Cerebellar cortex (tissue), 1 donor: ENCODE measurements around the gene ERMN.
A peak's percentile ranks its signal among the peaks of the same experiment; 100 is the strongest.

ENCODE experiments used
- DNase-seq: peaks from one replicate; pipeline ENCODE4 v3.0.0-alpha.2; 2015; ENCODE audit warnings: low spot score

ERMN gene

DNA sequence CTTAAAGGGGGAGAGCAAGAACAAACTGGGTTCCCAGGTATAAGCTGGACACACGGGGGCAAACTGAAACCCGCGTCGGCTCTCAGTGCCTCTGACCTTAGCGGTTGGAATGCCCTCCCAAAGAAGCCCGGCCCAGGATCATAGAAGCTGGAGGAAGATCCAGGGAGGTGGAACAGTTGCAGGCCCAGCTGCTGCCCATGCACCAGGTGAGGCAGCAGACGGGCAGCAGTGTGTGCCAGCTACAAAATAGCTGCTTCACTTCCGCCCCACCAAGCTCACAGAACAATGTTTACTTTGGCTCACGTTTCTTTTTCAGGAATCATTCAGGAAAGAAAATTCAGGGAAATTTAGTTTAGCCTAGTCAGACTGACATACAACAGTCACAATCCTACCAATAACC is 3.9 kb upstream of the ERMN start:
- peak; percentile 14 for DNase-seq

- peak; percentile 48 for DNase-seq
Observed at GRCh38 chr2:157327621-157328500, 2.2 kb upstream of the ERMN start.

- DNase-seq = no peak
Observed at GRCh38 chr2:157327200-157327599, 1.6 kb upstream of the ERMN start.

- DNase-seq = no peak
Observed at GRCh38 chr2:157326698-157327097, 1.1 kb upstream of the ERMN start.

GRCh38 chr2:157324331-157324843 is 1.2 kb downstream of the ERMN start:
- no peak for DNase-seq

DNA sequence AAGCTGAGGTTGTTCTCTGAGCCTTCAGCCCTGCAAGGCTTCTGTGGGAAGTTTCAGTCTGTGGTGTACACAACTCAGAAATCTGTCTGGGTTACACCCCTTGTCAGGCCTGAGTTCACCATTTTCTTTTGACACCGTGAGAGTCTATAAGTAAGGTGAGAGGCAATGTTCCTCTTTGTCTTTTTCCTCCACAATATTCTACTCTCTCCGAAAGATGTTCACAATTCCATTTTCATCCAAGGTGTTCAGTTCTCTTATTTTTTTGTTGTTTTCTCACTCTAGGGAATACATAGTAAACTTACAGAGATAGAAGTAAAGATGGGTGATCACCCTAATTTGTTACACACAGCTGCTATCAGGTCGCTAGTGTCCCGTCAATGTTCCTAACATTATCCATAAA is 3.2 kb downstream of the ERMN start:
- no peak for DNase-seq

DNA sequence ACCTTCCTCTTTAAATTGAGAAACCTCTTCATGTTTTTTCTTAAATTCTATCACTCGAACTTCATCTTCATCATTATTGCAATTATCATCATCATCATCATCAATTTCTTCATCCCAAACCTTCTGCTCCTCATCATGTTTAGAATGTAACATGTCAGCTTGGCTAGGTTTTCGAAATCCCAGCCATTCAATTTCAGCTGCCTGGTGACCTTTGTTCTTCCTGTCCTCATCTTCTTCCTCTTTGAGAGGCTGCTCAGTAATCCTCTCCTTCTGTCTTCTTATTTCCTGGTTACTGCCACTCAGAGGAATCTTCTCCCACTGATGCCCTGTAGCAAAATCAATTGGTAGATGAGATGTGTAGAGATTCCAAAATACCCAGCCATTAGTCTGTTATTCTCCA is 4.2 kb downstream of the ERMN start:
- DNase-seq = no peak

- DNase-seq = no peak
Observed at GRCh38 chr2:157320409-157320808, 5.2 kb downstream of the ERMN start.

GRCh38 chr2:157319795-157320194 is 5.8 kb downstream of the ERMN start:
- DNase-seq = no peak

DNA sequence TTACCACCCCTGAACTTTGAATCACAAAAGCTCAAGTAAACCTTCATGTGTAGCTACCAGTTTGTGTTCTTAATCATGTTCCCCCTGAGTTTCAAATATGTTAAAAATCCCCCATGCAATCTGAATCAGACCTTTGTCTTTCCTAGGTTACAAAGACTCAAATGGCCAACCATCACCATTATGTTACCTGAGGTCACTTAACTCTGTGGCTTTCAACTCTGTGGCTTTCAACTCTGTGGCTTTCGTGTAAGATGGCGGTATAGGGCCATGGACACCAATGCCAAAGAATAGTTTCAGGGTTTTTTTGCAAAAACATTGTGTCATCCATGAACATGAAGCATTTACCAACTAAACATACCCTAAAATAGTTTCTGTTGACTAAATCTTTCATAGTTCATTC is 6.7 kb downstream of the ERMN start:
- no peak for DNase-seq

- DNase-seq = no peak
Observed at GRCh38 chr2:157315901-157316300, 9.7 kb downstream of the ERMN start.

DNA sequence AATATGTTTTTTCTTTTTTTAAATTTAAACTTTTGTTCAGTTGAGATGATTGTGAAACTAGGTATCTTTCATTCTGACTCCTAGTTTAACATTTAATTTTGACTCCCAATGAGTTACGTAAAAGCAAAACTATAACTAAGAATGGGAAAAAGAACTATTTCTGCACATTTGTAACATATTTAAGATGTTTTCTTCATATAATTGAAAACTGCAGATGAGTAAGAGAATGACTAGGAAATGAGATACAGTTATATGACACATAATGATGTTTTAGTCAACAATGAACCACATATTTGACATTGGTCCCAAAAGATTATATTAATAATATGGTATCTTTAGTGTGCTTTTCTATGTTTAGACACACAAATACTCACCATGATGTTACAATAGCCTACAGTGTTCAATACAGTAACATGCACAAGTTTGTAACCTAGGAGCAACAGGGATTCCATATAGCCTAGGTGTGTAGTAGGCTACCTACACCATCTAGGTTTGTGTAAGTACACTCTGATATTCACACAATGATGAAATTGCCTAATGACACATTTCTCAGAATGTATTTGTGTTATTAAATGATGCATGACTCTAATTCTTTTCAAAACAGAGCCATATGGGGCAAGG is 12.6 kb downstream of the ERMN start:
- DNase-seq = no peak

- no peak for DNase-seq
Observed at GRCh38 chr2:157311706-157312105, 13.9 kb downstream of the ERMN start.

DNA sequence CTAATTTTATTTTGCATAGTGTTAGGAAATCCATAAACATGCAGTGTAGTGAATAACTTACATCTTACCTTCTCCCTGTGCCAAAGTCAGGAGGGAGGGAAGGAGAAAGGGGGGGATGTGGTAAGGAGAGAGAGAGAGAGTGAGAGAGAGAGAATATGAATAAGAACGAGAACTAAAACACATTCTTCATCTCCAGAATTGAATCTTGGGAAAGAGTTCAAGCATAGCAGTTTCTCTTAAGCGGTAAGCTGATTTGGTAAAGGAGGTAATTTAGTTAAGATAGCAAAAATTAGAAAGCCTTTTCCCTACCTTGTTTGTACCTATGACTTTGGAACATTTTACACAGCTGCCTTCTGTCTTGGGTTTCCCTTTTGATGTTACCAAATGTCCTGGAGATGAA is 15.7 kb downstream of the ERMN start:
- DNase-seq = no peak

DNA sequence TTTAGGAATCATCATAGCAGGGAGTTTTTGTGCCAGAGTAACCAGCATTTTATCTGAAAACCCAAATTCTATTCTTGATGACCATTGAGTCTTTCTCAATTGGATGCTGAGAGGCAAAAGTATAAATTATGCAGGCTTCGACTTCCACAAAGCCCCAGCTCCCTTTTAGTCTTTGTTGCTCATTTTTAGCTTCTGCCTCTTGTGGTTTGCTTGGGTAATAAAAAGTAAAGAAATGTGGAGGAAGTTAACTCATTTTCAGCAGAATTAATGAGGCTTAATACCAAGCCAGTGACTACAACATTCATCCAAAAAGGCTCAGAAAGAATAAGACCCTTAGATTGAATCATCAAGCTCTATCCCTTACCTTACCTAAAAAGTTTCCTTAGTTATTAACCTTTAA is 18.6 kb downstream of the ERMN start:
- no peak for DNase-seq

- DNase-seq = no peak
Observed at GRCh38 chr2:157305723-157306110, 19.9 kb downstream of the ERMN start.

- peak; percentile 60 for DNase-seq
Observed at GRCh38 chr2:157304811-157305722, 20.6 kb downstream of the ERMN start.

- DNase-seq = no peak
Observed at GRCh38 chr2:157303612-157304011, 22.0 kb downstream of the ERMN start.

DNA sequence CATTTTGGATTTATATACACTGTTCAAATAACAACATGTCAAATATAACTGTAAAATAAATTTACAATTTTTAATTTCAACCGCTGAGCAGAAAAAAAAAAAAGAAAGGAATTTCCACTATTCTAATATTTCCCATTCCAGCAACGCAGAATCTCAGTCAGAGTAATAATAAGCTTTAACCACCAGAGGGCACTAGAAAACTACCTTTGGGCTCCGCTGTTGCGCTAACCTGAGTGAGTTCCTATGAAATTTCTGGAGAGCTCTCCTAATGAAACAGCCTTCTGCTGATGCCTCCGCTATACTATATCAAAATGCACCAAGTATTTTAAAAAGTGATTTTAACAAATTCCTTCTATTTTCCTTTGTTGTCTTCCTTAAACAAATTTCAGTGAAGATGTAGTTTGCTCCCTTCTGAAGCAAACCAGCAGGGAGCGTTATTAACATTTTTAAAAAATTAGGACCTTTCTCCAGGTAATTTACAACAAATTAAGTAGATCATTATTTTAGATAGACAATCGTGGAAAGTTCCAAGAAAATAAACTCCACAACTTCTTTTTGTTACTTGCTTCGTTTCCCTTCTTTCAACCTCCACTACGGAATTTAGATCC is 23.0 kb downstream of the ERMN start:
- DNase-seq = peak; percentile 82

DNA sequence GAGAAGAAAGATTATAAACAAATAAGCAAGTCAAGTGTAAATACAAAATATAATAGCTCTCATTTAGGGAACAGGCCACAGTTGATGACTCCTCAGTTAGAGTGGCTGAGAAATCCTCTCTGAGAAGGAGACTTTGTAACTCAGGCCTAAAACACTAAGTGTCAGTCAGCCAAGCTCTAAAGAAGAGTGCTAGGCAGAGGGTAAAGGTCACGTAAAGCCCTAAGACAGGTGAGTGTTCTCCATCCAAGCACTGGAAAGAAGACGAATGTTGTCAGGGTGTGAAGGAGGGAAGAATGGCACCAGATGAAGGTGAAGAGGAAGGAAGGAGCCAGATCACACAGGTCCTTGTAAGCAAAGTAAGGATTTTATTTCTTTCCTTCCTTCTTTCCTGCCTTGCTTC is 24.3 kb downstream of the ERMN start:
- DNase-seq = no peak

DNA sequence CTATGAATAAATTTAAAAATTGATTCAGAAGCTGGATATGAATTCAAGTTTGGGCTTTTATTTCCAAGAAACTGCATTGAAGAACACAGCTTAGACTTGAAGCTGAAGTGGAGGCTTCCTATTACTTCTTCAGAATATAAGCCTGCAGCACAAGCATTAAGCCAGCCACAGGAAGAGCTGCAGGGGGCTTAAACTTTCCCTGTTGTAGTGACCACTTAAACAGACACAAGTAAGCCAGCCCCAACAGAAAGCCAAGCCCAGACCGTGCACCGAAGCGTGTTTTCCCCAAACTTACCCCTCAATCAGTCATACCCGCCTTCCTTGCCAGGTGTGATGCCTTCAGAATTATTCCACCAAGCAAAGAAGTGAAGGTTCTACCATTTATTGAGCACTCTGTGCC is 28.7 kb downstream of the ERMN start:
- DNase-seq = no peak

DNA sequence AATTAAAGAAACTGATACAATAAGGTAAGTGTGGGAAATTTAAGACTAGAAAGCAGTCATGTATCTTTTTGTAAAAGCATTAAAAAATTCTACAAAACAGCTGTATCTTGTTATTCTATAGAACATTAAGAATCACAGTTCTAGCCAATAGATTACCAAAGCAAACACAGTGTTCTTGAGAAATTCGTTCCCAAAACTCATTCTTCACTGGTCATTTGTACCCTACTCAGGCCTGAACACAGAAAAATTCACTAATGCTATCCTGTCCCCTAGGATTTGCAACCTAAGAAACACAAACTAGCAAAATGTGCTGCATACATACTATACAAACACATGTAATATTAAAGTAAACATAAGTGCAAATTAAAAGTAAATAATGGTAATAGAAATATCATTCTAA is 29.1 kb downstream of the ERMN start:
- no peak for DNase-seq
